ENCODE measurements around the gene KRTAP9-6.

DNA sequence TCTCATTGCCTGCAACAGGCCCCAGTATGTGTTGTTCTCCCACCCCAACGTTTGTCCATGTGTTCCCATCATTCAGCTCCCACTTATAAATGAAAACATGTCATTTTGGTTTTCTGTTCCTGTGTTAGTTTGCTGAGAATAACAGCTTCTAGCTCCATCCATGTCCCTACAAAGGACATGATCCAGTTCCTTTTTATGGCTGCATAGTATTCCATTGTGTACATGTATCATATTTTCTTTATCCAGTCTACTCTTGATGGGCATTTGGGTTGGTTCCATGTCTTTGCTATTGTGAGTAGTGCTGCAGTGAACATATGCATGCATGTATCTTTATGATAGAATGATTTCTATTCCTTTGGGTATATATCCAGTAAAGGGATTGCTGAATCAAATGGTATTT lies 49.5 kb upstream of the KRTAP9-6 start:
- TF ChIP-seq ZNF24 (IDR thresholded peaks at IDR 0.05) (no peak), POLR2AphosphoS5 (IDR thresholded peaks at IDR 0.05; ENCODE audit: low read depth, low read length) (no peak), POLR2A (IDR thresholded peaks at IDR 0.05; ENCODE audit: insufficient read depth in 1 of 2, low read depth in 2 of 2, low read length in 2 of 2) (no peak), WIZ (CRISPR knock-in tag; IDR thresholded peaks at IDR 0.05) (no peak), ZNF263 (CRISPR knock-in tag; IDR thresholded peaks at IDR 0.05) (no peak), RFX5 (IDR thresholded peaks at IDR 0.05; ENCODE audit: low read depth, low read length) (no peak), SIN3A (IDR thresholded peaks at IDR 0.05; ENCODE audit: borderline replicate concordance, low read depth, low read length) (no peak), SMARCC2 (IDR thresholded peaks at IDR 0.05) (no peak)
- TF ChIP-seq, protein P1, sequence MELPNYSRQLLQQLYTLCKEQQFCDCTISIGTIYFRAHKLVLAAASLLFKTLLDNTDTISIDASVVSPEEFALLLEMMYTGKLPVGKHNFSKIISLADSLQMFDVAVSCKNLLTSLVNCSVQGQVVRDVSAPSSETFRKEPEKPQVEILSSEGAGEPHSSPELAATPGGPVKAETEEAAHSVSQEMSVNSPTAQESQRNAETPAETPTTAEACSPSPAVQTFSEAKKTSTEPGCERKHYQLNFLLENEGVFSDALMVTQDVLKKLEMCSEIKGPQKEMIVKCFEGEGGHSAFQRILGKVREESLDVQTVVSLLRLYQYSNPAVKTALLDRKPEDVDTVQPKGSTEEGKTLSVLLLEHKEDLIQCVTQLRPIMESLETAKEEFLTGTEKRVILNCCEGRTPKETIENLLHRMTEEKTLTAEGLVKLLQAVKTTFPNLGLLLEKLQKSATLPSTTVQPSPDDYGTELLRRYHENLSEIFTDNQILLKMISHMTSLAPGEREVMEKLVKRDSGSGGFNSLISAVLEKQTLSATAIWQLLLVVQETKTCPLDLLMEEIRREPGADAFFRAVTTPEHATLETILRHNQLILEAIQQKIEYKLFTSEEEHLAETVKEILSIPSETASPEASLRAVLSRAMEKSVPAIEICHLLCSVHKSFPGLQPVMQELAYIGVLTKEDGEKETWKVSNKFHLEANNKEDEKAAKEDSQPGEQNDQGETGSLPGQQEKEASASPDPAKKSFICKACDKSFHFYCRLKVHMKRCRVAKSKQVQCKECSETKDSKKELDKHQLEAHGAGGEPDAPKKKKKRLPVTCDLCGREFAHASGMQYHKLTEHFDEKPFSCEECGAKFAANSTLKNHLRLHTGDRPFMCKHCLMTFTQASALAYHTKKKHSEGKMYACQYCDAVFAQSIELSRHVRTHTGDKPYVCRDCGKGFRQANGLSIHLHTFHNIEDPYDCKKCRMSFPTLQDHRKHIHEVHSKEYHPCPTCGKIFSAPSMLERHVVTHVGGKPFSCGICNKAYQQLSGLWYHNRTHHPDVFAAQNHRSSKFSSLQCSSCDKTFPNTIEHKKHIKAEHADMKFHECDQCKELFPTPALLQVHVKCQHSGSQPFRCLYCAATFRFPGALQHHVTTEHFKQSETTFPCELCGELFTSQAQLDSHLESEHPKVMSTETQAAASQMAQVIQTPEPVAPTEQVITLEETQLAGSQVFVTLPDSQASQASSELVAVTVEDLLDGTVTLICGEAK (IDR thresholded peaks at IDR 0.05), result no peak
- TF ChIP-seq, protein P1 (CRISPR knock-in tag; IDR thresholded peaks at IDR 0.05), result no peak
- TF ChIP-seq, protein P2, sequence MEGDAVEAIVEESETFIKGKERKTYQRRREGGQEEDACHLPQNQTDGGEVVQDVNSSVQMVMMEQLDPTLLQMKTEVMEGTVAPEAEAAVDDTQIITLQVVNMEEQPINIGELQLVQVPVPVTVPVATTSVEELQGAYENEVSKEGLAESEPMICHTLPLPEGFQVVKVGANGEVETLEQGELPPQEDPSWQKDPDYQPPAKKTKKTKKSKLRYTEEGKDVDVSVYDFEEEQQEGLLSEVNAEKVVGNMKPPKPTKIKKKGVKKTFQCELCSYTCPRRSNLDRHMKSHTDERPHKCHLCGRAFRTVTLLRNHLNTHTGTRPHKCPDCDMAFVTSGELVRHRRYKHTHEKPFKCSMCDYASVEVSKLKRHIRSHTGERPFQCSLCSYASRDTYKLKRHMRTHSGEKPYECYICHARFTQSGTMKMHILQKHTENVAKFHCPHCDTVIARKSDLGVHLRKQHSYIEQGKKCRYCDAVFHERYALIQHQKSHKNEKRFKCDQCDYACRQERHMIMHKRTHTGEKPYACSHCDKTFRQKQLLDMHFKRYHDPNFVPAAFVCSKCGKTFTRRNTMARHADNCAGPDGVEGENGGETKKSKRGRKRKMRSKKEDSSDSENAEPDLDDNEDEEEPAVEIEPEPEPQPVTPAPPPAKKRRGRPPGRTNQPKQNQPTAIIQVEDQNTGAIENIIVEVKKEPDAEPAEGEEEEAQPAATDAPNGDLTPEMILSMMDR (CRISPR knock-in tag; IDR thresholded peaks at IDR 0.05), result no peak
